Stomach (tissue), 9 donors: ENCODE measurements around the gene SEPTIN5. TPM values are rescaled to one million over a fixed set of nuclear protein-coding genes. Genes with fewer than 3 reads are reported as not detected.

Experiments
- DNase-seq, 2 donors: peaks; one replicate each; pipeline versions ENCODE4 v3.0.0 to v3.0.0-alpha.2; 2013 to 2019
- H3K27ac ChIP-seq, 5 donors: fragments of 200-600 bp in 4 of 5; sonication (generic) in 4 of 5; one replicate each; pipeline ENCODE4 v1.5.1; 2013 to 2019; ENCODE audit warnings: mild to moderate bottlenecking in 1 of 5, moderate library complexity in 1 of 5
- H3K27me3 ChIP-seq, 3 donors: fragments of 200-600 bp; sonication (generic); one replicate each; pipeline ENCODE4 v1.5.1; 2017 to 2019; ENCODE audit warnings: mixed run types in 1 of 3
- H3K36me3 ChIP-seq, 4 donors: fragments of 200-600 bp; sonication (generic); 1 replicate in 3 of 4; 2 replicates in 1 of 4; pipeline ENCODE4 v1.5.1; 2016 to 2019
- H3K4me1 ChIP-seq, 4 donors: fragments of 200-600 bp; sonication (generic); one replicate each; pipeline ENCODE4 v1.5.1; 2016 to 2019
- H3K4me3 ChIP-seq, 4 donors: fragments of 200-600 bp; sonication (generic) in 3 of 4; one replicate each; pipeline ENCODE4 v1.5.1; 2016 to 2019; ENCODE audit warnings: mild to moderate bottlenecking in 1 of 4
- H3K9me3 ChIP-seq, 4 donors: fragments of 200-600 bp; sonication (generic); one replicate each; pipeline ENCODE4 v1.5.1; 2016 to 2019
- CTCF ChIP-seq, 7 experiments: fragments of 450-650 bp in 4 of 7; fragments of 200-600 bp in 3 of 7; sonication (generic) in 3 of 7; IDR thresholded peaks; one replicate each; pipeline ENCODE4 v1.5.1; 2016 to 2019; ENCODE audit warnings: antibody characterized with exemption in 7 of 7, control low read depth in 2 of 7, mild to moderate bottlenecking in 1 of 7
- EP300 ChIP-seq: sonication (generic); formaldehyde crosslinking; IDR thresholded peaks from one replicate; pipeline ENCODE4 v1.6.1; 2017; ENCODE audit warnings: antibody characterized with exemption
- POLR2A ChIP-seq, 4 donors: fragments of 450-650 bp; IDR thresholded peaks; one replicate each; pipeline ENCODE4 v1.6.1; 2016; ENCODE audit warnings: antibody characterized with exemption in 4 of 4, control low read depth in 2 of 4, mild to moderate bottlenecking in 1 of 4, moderate library complexity in 1 of 4
- POLR2AphosphoS5 ChIP-seq, 3 donors: sonication (generic); formaldehyde crosslinking; IDR thresholded peaks; one replicate each; pipeline ENCODE4 v1.6.1; 2016; ENCODE audit warnings: antibody characterized with exemption in 3 of 3
- WGBS, 5 donors: extraction: QIAGEN DNeasy Blood & Tissue Kit in 3 of 5; methylation state at CpG; one replicate each; pipeline versions ENCODE4 v1.1.5 to v1.1.7; 2013 to 2018; 5-methylcytosine and 5-hydroxymethylcytosine counted together
- intact Hi-C: fragments of 100-400 bp; cut with DNase I; formaldehyde crosslinking; loops from one replicate; pipeline ENCODE4 v1.15.1; 2023; ENCODE audit warnings: low total_unique reads
- polyA plus RNA-seq, 3 donors: library from polyadenylated mRNA; stranded (reverse); fragments of 200-250 nt; gene quantifications; one replicate each; pipeline ENCODE4 v1.2.3, GENCODE V29; 2013
- total RNA-seq, 5 donors: library from RNA; depleted of rRNA; stranded (reverse); fragments of >200 nt; gene quantifications; one replicate each; pipeline versions ENCODE4 v1.1.0 to v1.2.3, GENCODE V29; 2014 to 2016
- donor health status: healthy with polysubstance abuse.
- donor health status: Bipolar disorder and iron deficiency.
- donor health status: healthy.

The SEPTIN5 gene
- total and polyA plus RNA-seq, 8 donors, result 1.2 to 38.8 (median 12.5) TPM

- Histone ChIP-seq H3K36me3 (peaks cover 0 to 18% (median 9%) of the 10 kb centered on the region in 4 donors), H3K27ac (no peak overlapping the region), H3K4me1 (peaks cover 15 to 56% (median 45%) of the 10 kb centered on the region in 4 donors), H3K27me3 (peaks cover 0 to 81% (median 39%) of the 10 kb centered on the region in 3 donors), H3K9me3 (no peaks in the 10 kb centered on the region), H3K4me3 (no peak overlapping the region)
- 88 to 100% (median 100%) methylated on average over 1 of the region's 1 CpG; no CpG with 5 or more reads in 1 of the 5 donors for WGBS, 5 donors
- DNase-seq, result no peak
- TF ChIP-seq POLR2A (IDR thresholded peaks at IDR 0.05) (no peak), CTCF (IDR thresholded peaks at IDR 0.05) (no peak), EP300 (no peak), POLR2AphosphoS5 (IDR thresholded peaks at IDR 0.05) (no peak)
- intact Hi-C loops, result no loop called here
Observed at GRCh38 chr22:19716829-19717105, 2.5 kb downstream of the SEPTIN5 start.

- intact Hi-C loops, result no loop called here
- peaks cover 0 to 85% (median 43%) of the 10 kb centered on the region in 3 donors for H3K27me3 ChIP-seq
Observed at GRCh38 chr22:19717181-19717580, 2.9 kb downstream of the SEPTIN5 start.

GRCh38 chr22:19717691-19718455, 3.6 kb downstream of the SEPTIN5 start:
- Histone ChIP-seq H3K4me1 (peaks cover 24 to 66% (median 54%) of the 10 kb centered on the region in 4 donors), H3K9me3 (no peaks in the 10 kb centered on the region), H3K36me3 (peaks cover 0 to 29% (median 16%) of the 10 kb centered on the region in 4 donors), H3K27ac (peak overlapping the region in 3 of 5 donors; percentile 36 to 78 (median 58)), H3K27me3 (peaks cover 0 to 92% (median 50%) of the 10 kb centered on the region in 3 donors), H3K4me3 (peak overlapping the region; percentile 59 to 69 (median 62))
- intact Hi-C loops, result no loop called here
- TF ChIP-seq CTCF (IDR thresholded peaks at IDR 0.05), result peak in 5 of 7 experiments; percentile 35 to 98 (median 96)
- TF ChIP-seq POLR2AphosphoS5 (IDR thresholded peaks at IDR 0.05), result no peak
- DNase-seq, result peak; percentile 79 to 91
- 6 to 29% (median 9%) methylated on average over 23 to 96 of the region's 96 CpGs for WGBS, 5 donors

More at GRCh38 chr22:19717181-19717580, 2.9 kb downstream of the SEPTIN5 start:
- H3K36me3 ChIP-seq, result peaks cover 0 to 22% (median 11%) of the 10 kb centered on the region in 4 donors
- no peak for TF ChIP-seq CTCF (IDR thresholded peaks at IDR 0.05)
- TF ChIP-seq POLR2A (IDR thresholded peaks at IDR 0.05), result no peak
- TF ChIP-seq EP300, result no peak
- TF ChIP-seq POLR2AphosphoS5 (IDR thresholded peaks at IDR 0.05), result no peak
- no peaks in the 10 kb centered on the region for H3K9me3 ChIP-seq
- H3K4me1 ChIP-seq, result peaks cover 17 to 59% (median 48%) of the 10 kb centered on the region in 4 donors
- no peak for DNase-seq
- no peak overlapping the region for H3K27ac ChIP-seq
- 80 to 83% (median 81%) methylated on average over 9 of the region's 9 CpGs for WGBS, 5 donors
- H3K4me3 ChIP-seq, result peak overlapping the region in 2 of 4 donors; percentile 65 to 69

GRCh38 chr22:19718456-19719049, 4.2 kb downstream of the SEPTIN5 start:
- DNase-seq, result no peak
- Histone ChIP-seq H3K9me3 (no peaks in the 10 kb centered on the region), H3K27me3 (peaks cover 0 to 92% (median 56%) of the 10 kb centered on the region in 3 donors), H3K4me3 (peak overlapping the region; percentile 59 to 69 (median 62)), H3K27ac (peak overlapping the region in 4 of 5 donors; percentile 2 to 78 (median 47)), H3K36me3 (peaks cover 0 to 32% (median 16%) of the 10 kb centered on the region in 4 donors), H3K4me1 (peaks cover 30 to 73% (median 60%) of the 10 kb centered on the region in 4 donors)
- intact Hi-C loops, result no loop called here
- TF ChIP-seq POLR2AphosphoS5 (IDR thresholded peaks at IDR 0.05), result no peak
- no peak for TF ChIP-seq POLR2A (IDR thresholded peaks at IDR 0.05)
- no peak for TF ChIP-seq CTCF (IDR thresholded peaks at IDR 0.05)
- TF ChIP-seq EP300, result no peak
- 1 to 3% (median 2%) methylated on average over 14 to 70 of the region's 70 CpGs for WGBS, 5 donors
